NT2/D1 (cell line): ENCODE data around the gene HTT.
"Not testable (repeated sequence)": the region's sequence is repeated elsewhere in the genome, so short reads cannot be mapped to it uniquely, and the experiment has no call there.

Experiments used
- DNase-seq: peaks from one replicate; pipeline ENCODE4 v3.0.0-alpha.2; 2011; ENCODE audit warnings: low read depth, low spot score
- H3K27me3 ChIP-seq: 2 replicates; pipeline ENCODE4 v1.6.0; 2011; ENCODE audit warnings: mild to moderate bottlenecking; ENCODE audit not compliant: insufficient read length, insufficient read depth
- H3K36me3 ChIP-seq: 2 replicates; pipeline ENCODE4 v1.6.1; 2011; ENCODE audit warnings: mild to moderate bottlenecking, low read length, mixed read lengths; ENCODE audit not compliant: insufficient read depth, insufficient read length
- H3K4me1 ChIP-seq: 2 replicates; pipeline ENCODE4 v1.5.1; 2011; ENCODE audit not compliant: insufficient read depth, insufficient read length
- H3K4me3 ChIP-seq: 2 replicates; pipeline ENCODE4 v1.5.1; 2011; ENCODE audit warnings: low read depth; ENCODE audit not compliant: insufficient read length
- H3K9ac ChIP-seq: 2 replicates; pipeline ENCODE4 v1.6.0; 2011; ENCODE audit warnings: low read depth; ENCODE audit not compliant: insufficient read length
- H3K9me3 ChIP-seq: 2 replicates; pipeline ENCODE4 v1.5.1; 2011; ENCODE audit warnings: mild to moderate bottlenecking, low read length; ENCODE audit not compliant: insufficient read depth
- SUZ12 ChIP-seq: IDR thresholded peaks from 2 replicates; pipeline ENCODE4 v1.6.1; 2011; ENCODE audit not compliant: insufficient read length, insufficient read depth; ENCODE audit errors: extremely low read depth
- YY1 ChIP-seq: IDR thresholded peaks from 2 replicates; pipeline ENCODE4 v1.6.1; 2011; ENCODE audit not compliant: insufficient read length, insufficient read depth
- ZNF274 ChIP-seq: IDR thresholded peaks from 2 replicates; pipeline ENCODE4 v1.6.1; 2011; ENCODE audit warnings: mild to moderate bottlenecking, low read depth, low read length

HTT gene

GRCh38 chr4:3047464-3048286 lies 26.8 kb upstream of the HTT start:
- H3K4me3 ChIP-seq: no peak overlapping the region
- H3K4me1 ChIP-seq: no peaks in the 10 kb centered on the region
- no peaks in the 10 kb centered on the region for H3K36me3 ChIP-seq
- H3K9ac ChIP-seq: no peak overlapping the region
- H3K27me3 ChIP-seq: no peaks in the 10 kb centered on the region
- peak; percentile 42 for DNase-seq
- H3K9me3 ChIP-seq: peaks cover 15% of the 10 kb centered on the region; the same call in 1 of the 2 replicates
- TF ChIP-seq SUZ12: no peak
- TF ChIP-seq YY1: no peak
- TF ChIP-seq ZNF274: no peak

- H3K4me3 ChIP-seq, H3K27me3 ChIP-seq, H3K36me3 ChIP-seq, H3K4me1 ChIP-seq, DNase-seq, H3K9ac ChIP-seq: not testable (repeated sequence)
- peaks cover 51% of the 10 kb centered on the region for H3K9me3 ChIP-seq
Measured at GRCh38 chr4:3051141-3051897, 23.2 kb upstream of the HTT start.

GRCh38 chr4:3054169-3054759 lies 20.2 kb upstream of the HTT start:
- no peak for DNase-seq

GRCh38 chr4:3059943-3060342 lies 14.5 kb upstream of the HTT start:
- TF ChIP-seq YY1 (no peak), ZNF274 (no peak), SUZ12 (no peak)
- no peak for DNase-seq

More at GRCh38 chr4:3054169-3054759, 20.2 kb upstream of the HTT start:
- Histone ChIP-seq H3K4me3 (no peak overlapping the region), H3K36me3 (no peaks in the 10 kb centered on the region), H3K4me1 (no peaks in the 10 kb centered on the region), H3K27me3 (no peaks in the 10 kb centered on the region), H3K9me3 (peaks cover 57% of the 10 kb centered on the region), H3K9ac (no peak overlapping the region)
- TF ChIP-seq YY1: no peak
- no peak for TF ChIP-seq ZNF274
- TF ChIP-seq SUZ12: no peak

GRCh38 chr4:3060946-3061345 lies 13.5 kb upstream of the HTT start:
- Histone ChIP-seq H3K4me3 (no peak overlapping the region), H3K9me3 (peaks cover 9% of the 10 kb centered on the region; the same call in 1 of the 2 replicates), H3K27me3 (no peaks in the 10 kb centered on the region), H3K4me1 (peaks cover 4% of the 10 kb centered on the region), H3K36me3 (no peaks in the 10 kb centered on the region), H3K9ac (no peak overlapping the region)
- no peak for DNase-seq
- TF ChIP-seq ZNF274: no peak
- no peak for TF ChIP-seq YY1
- TF ChIP-seq SUZ12: no peak

More at GRCh38 chr4:3059943-3060342, 14.5 kb upstream of the HTT start:
- H3K4me3 ChIP-seq: no peak overlapping the region
- no peak overlapping the region for H3K9ac ChIP-seq
- H3K27me3 ChIP-seq: no peaks in the 10 kb centered on the region
- H3K36me3 ChIP-seq: no peaks in the 10 kb centered on the region
- peaks cover 4% of the 10 kb centered on the region for H3K4me1 ChIP-seq
- peaks cover 19% of the 10 kb centered on the region; the same call in 1 of the 2 replicates for H3K9me3 ChIP-seq

- no peak for TF ChIP-seq ZNF274
- TF ChIP-seq YY1: no peak
- no peak for TF ChIP-seq SUZ12
- Histone ChIP-seq H3K9me3 (no peaks in the 10 kb centered on the region), H3K9ac (no peak overlapping the region), H3K4me3 (no peak overlapping the region), H3K27me3 (no peaks in the 10 kb centered on the region), H3K4me1 (peaks cover 4% of the 10 kb centered on the region), H3K36me3 (no peaks in the 10 kb centered on the region)
- no peak for DNase-seq
Measured at GRCh38 chr4:3062471-3062870, 12.0 kb upstream of the HTT start.

- TF ChIP-seq SUZ12: no peak
- no peak for TF ChIP-seq ZNF274
- no peak for TF ChIP-seq YY1
- no peaks in the 10 kb centered on the region for H3K27me3 ChIP-seq
Measured at GRCh38 chr4:3065551-3065950, 8.9 kb upstream of the HTT start.

More at GRCh38 chr4:3065551-3065950, 8.9 kb upstream of the HTT start:
- no peak for DNase-seq
- Histone ChIP-seq H3K4me3 (no peak overlapping the region), H3K36me3 (no peaks in the 10 kb centered on the region), H3K9me3 (no peaks in the 10 kb centered on the region), H3K9ac (no peak overlapping the region), H3K4me1 (peaks cover 5% of the 10 kb centered on the region)
